Hepatocyte (in vitro differentiated cells): ENCODE data around the gene SCN1B. TPM values are rescaled to one million over a fixed set of nuclear protein-coding genes. Genes with fewer than 3 reads are reported as not detected.

Experiments used
- DNase-seq: peaks from one replicate; pipeline ENCODE4 v3.0.0-alpha.2; 2016; ENCODE audit warnings: low spot score
- H2AFZ ChIP-seq: fragments of 200-600 bp; sonication (generic); 2 replicates; pipeline ENCODE4 v1.6.0; 2016; ENCODE audit warnings: antibody characterized with exemption, mild to moderate bottlenecking
- H3K27ac ChIP-seq: fragments of 200-600 bp; sonication (generic); 2 replicates; pipeline ENCODE4 v1.5.1; 2016; ENCODE audit warnings: mild to moderate bottlenecking
- H3K27me3 ChIP-seq: fragments of 200-600 bp; sonication (generic); 2 replicates; pipeline ENCODE4 v1.6.1; 2016
- H3K36me3 ChIP-seq: fragments of 200-600 bp; sonication (generic); replicated peaks from 2 replicates; pipeline ENCODE4 v1.5.1; 2016; ENCODE audit warnings: low read depth; ENCODE audit not compliant: insufficient read depth
- H3K4me1 ChIP-seq: fragments of 200-600 bp; sonication (generic); 2 replicates; pipeline ENCODE4 v1.5.1; 2016; ENCODE audit warnings: mild to moderate bottlenecking, moderate library complexity; ENCODE audit not compliant: insufficient read depth
- H3K4me2 ChIP-seq: fragments of 200-600 bp; sonication (generic); 2 replicates; pipeline ENCODE4 v1.6.0; 2016
- H3K4me3 ChIP-seq: fragments of 200-600 bp; sonication (generic); 2 replicates; pipeline ENCODE4 v1.5.1; 2016; ENCODE audit warnings: mild to moderate bottlenecking
- H3K79me2 ChIP-seq: fragments of 200-600 bp; sonication (generic); 2 replicates; pipeline ENCODE4 v1.6.0; 2017; ENCODE audit warnings: mild to moderate bottlenecking
- H3K9me2 ChIP-seq: fragments of 200-600 bp; sonication (generic); replicated peaks from 2 replicates; pipeline ENCODE4 v1.6.0; 2017; ENCODE audit warnings: mild to moderate bottlenecking; ENCODE audit not compliant: insufficient read depth
- H3K9me3 ChIP-seq: fragments of 200-600 bp; sonication (generic); 2 replicates; pipeline ENCODE4 v1.5.1; 2016; ENCODE audit warnings: low read depth, mild to moderate bottlenecking
- H4K20me1 ChIP-seq: fragments of 200-600 bp; sonication (generic); 2 replicates; pipeline ENCODE4 v1.6.0; 2016; ENCODE audit warnings: mild to moderate bottlenecking; ENCODE audit not compliant: insufficient read depth, poor library complexity, severe bottlenecking
- CTCF ChIP-seq: fragments of 200-600 bp; sonication (generic); IDR thresholded peaks from 2 replicates; pipeline ENCODE4 v1.5.1; 2016; ENCODE audit warnings: antibody characterized with exemption, mild to moderate bottlenecking; ENCODE audit not compliant: poor library complexity
- EZH2 ChIP-seq: fragments of 200-600 bp; sonication (generic); IDR thresholded peaks from 2 replicates; pipeline ENCODE4 v1.6.1; 2016; ENCODE audit warnings: antibody characterized with exemption, mild to moderate bottlenecking, borderline replicate concordance
- EZH2phosphoT487 ChIP-seq: fragments of 200-600 bp; sonication (generic); IDR thresholded peaks from one replicate; pipeline ENCODE4 v1.6.1; 2018; ENCODE audit warnings: antibody characterized with exemption, mild to moderate bottlenecking, low read depth, moderate library complexity; ENCODE audit not compliant: unreplicated experiment, severe bottlenecking
- WGBS: methylation state at CpG from one replicate; pipeline ENCODE4 v1.1.6; 2016; ENCODE audit warnings: low lambda C conversion rate; ENCODE audit errors: missing lambda C conversion rate; 5-methylcytosine and 5-hydroxymethylcytosine counted together
- polyA plus RNA-seq: library from polyadenylated mRNA; unstranded; fragments of >200 nt; fragmentation: Nextera tagmentation; extraction: Ambion mirVana; gene quantifications from 2 replicates; pipeline ENCODE4 v1.2.1, GENCODE V29; 2016
- total RNA-seq: library from RNA; depleted of rRNA; stranded (reverse); fragments of >200 nt; gene quantifications from 2 replicates; pipeline ENCODE4 v1.2.3, GENCODE V29; 2014

SCN1B gene
- total and polyA plus RNA-seq, 2 experiments from 2014 or later: 0.60 to 3.1 TPM

- DNase-seq: no peak
- Histone ChIP-seq H3K4me1 (peaks cover 4% of the 10 kb centered on the region), H3K36me3 (no peaks in the 10 kb centered on the region), H3K9me2 (no peaks in the 10 kb centered on the region), H3K79me2 (no peaks in the 10 kb centered on the region), H3K4me2 (no peak overlapping the region), H3K4me3 (no peak overlapping the region), H2AFZ (no peak overlapping the region), H3K27ac (no peak overlapping the region), H3K9me3 (no peaks in the 10 kb centered on the region), H3K27me3 (peaks cover 3% of the 10 kb centered on the region), H4K20me1 (no peaks in the 10 kb centered on the region)
- no peak for TF ChIP-seq EZH2phosphoT487
- no peak for TF ChIP-seq CTCF
- TF ChIP-seq EZH2: no peak
- WGBS: 100% methylated on average over 9 of the region's 21 CpGs
These were observed 4.3 kb upstream of the SCN1B start for GRCh38 chr19:35025969-35026368.

- TF ChIP-seq EZH2phosphoT487: no peak
- TF ChIP-seq EZH2: no peak
- no peak for TF ChIP-seq CTCF
- no peak overlapping the region for H3K4me3 ChIP-seq
- no peak overlapping the region for H2AFZ ChIP-seq
- DNase-seq: no peak
- H3K4me2 ChIP-seq: no peak overlapping the region
- no peaks in the 10 kb centered on the region for H3K79me2 ChIP-seq
- 90% methylated on average over 6 of the region's 6 CpGs for WGBS
- H3K9me2 ChIP-seq: no peaks in the 10 kb centered on the region
- peaks cover 8% of the 10 kb centered on the region for H3K27me3 ChIP-seq
- H3K9me3 ChIP-seq: no peaks in the 10 kb centered on the region
- H3K4me1 ChIP-seq: peaks cover 8% of the 10 kb centered on the region
- no peaks in the 10 kb centered on the region for H4K20me1 ChIP-seq
- H3K36me3 ChIP-seq: no peaks in the 10 kb centered on the region
- H3K27ac ChIP-seq: no peak overlapping the region
These were observed 3.9 kb upstream of the SCN1B start for GRCh38 chr19:35026418-35026817.

- Histone ChIP-seq H3K79me2 (no peaks in the 10 kb centered on the region), H2AFZ (no peak overlapping the region), H3K27ac (no peak overlapping the region), H3K4me3 (no peak overlapping the region), H3K4me2 (no peak overlapping the region), H3K36me3 (no peaks in the 10 kb centered on the region), H3K9me3 (no peaks in the 10 kb centered on the region), H3K9me2 (no peaks in the 10 kb centered on the region), H3K27me3 (peaks cover 14% of the 10 kb centered on the region), H4K20me1 (no peaks in the 10 kb centered on the region), H3K4me1 (peaks cover 9% of the 10 kb centered on the region)
- 94% methylated on average over 8 of the region's 8 CpGs for WGBS
- no peak for TF ChIP-seq EZH2phosphoT487
- TF ChIP-seq CTCF: no peak
- TF ChIP-seq EZH2: no peak
- DNase-seq: no peak
These were observed 3.3 kb upstream of the SCN1B start for GRCh38 chr19:35027009-35027408.
